GM21786 (cell line): Measurements from ENCODE around the gene TPSAB1.
"Not testable (repeated sequence)": the region's sequence is repeated elsewhere in the genome, so short reads cannot be mapped to it uniquely, and the experiment has no call there.

Experiments
- ATAC-seq: cut with Tn5 transposase; IDR thresholded peaks from one replicate; pipeline ENCODE4 v1.9.1; 2021; ENCODE audit not compliant: unreplicated experiment

TPSAB1 gene

DNA sequence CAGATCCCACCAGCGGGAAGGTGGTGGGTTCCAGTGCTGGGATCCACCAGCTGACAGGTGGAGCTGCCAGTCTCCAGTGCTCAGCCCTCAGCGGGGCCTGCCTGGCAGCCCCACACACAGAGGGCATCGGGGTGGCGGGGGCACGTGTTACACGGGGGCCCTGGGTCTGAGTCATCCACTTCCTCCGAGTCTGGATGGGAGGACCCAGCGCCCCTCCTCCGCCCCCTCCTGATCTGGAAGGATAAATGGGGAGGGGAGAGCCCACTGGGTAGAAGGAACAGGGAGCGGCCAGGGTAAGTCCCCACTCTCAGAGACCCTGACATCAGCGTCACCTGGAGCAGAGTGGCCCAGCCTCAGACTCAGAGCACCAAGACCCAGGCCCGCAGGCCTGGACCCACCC is at the start of gene TPSAB1:
TPSAB1 (plus strand) TSS at position 270 of the 400 bp plus-strand sequence. CDS start 234 bp downstream, outside the sequence.
- not testable (repeated sequence) for ATAC-seq

DNA sequence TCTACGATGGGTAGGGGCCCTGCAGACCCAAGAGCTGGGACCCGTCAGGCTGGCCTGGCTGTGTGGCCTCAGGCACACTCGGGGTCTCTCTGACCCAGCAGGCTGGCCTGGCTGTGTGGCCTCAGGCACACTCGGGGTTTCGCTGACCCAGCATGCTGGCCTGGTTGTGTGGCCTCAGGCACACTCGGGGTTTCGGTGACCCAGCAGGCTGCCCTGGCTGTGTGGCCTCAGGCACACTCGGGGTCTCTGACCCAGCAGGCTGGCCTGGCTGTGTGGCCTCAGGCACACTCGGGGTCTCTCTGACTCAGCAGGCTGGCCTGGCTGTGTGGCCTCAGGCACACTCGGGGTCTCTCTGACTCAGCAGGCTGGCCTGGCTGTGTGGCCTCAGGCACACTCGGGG is 49.7 kb upstream of the TPSAB1 start:
- not testable (repeated sequence) for ATAC-seq

DNA sequence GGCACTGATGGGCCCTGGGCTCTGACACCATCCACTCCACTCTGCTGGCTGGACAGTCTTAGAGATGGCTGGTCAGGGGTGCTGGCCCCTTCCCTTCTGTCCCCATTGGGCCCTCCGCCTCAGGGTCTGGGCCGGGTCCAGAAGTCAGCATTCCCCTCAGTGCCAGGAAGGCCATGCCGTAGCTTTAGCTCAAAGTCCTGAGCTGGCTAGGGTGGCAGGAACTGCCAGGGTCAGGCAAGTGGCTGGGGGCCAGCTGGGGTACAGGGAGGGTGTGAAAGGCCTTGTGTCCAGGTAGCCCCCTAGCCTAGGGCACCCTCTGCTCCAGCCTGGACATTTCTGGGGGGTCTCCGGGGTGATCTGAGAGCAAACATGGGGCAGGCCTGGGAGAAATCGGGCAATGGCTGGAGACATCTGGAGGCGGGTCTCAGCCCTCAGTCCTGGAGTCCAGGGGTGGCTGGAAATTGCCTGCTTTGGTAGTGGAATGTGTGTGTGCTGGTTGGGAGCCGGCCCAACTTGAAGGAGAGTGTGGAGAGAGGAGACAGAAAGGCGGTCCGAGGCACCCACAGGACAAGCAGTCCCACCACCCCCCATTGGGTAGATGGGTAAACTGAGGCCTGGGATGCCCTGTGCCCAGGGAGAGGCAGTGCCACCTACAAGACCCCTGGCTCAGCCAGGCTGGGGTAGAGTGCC is 48.0 kb upstream of the TPSAB1 start:
- no peak for ATAC-seq

DNA sequence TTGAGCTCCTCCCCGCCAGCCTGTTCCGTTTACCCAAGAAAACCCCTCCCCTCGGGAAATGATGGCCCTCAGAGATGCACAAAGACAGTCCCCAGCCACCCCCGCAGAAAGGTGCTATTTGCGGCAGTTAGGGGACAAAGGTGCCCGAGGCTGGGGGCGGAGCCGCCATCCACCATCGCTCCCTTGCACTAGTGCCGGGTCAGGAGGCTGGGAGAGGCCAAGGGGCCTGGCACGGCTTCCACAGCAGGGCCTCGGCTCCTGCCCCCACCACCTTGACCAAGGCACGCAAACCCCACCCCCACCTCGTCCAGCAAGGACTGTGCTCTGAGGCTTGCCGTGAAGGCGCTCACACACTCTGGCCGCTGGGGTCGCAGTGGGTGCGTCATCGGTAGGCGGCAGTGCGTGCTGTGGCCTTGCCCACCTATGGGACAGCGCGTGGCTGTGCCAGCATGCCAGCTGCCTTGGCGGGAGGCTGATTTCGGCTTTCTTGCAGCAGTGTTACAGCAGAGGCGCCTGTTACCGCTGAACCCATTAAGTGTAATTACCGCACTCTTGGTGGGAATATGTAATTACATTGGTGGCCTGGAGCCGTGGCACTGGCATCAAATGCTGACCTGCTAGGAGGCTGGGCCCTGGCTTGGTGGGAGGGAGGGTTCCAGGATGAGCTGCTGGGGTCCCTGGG is 47.2 kb upstream of the TPSAB1 start:
- ATAC-seq, result no peak

DNA sequence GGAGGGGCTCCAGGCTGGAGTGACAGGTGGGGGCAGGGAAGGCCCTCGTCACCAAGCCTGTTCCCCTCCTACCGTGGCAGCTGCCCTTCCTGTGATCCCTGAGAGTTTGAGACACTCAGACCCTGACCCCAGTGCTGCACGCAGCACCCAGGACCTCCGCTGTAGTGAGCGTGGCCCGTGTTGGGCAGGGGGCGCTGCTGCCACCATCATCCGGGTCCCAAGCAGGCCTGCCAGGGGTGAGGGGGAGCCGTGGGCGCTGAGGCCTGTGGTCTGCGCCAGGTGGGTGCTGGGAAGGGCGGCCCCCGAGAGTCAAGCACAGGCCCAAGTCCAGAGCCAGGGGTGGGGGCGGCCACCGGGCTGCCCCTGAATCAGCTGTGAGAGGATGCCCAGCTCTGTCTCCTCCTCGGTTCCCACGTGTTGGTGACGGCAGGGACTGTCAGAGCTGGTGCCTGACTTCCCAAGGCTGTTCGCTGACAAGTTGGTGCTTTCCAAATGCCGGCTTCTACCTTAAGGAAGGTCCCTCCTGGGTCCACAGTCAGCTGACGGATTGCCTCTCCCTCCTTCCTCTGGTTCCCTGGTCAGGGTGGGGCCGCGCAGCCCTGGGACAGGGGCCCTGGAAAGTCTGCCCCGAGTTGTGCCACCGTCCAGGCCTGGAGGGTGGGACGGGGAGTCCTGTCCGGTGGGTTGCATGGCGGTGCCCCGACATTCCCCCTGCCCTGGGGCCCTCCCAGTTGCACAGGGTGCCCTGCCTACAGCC is 46.5 kb upstream of the TPSAB1 start:
- no peak for ATAC-seq

DNA sequence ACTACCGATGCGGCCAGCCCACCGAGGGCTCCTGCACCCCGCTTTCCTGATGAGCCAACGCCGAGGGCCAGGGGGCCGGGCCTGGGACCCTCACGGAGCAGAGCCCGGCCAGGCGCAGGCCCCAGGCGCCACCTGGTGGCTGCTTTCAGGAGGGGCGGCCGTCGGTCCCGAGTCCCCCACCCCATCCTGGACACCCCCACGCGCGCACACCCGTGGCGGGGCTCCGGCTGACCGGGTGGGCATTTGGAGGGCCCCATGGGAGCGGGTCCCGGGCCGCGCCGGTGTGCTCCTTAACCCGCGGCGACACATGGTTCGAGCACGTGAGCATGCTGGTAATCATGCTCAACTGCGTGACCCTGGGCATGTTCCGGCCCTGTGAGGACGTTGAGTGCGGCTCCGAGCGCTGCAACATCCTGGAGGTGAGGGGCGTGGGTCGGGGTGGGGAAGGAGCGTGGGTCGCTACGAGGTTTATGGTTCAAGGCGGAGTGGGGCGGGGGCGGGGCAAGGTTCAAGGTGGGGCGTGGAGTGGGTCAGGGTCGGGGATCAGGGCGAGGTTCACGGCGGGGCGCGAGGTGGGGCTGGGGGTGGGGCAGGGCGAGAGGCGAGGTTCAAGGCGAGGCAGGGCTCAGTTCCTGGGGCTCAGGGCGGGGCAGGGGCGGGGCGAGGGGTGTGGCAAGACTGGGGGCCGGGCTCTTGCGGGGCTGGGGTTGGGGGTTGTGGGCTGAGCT is 45.7 kb upstream of the TPSAB1 start:
- no peak for ATAC-seq

DNA sequence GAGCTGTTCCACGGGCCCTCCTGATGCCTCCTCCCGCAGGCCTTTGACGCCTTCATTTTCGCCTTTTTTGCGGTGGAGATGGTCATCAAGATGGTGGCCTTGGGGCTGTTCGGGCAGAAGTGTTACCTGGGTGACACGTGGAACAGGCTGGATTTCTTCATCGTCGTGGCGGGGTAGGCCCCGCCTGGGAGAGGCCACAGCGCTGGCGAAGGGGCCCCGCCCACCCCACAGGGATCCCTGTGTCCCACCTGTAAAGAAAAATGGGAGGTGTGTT is 45.2 kb upstream of the TPSAB1 start:
- ATAC-seq, result no peak

DNA sequence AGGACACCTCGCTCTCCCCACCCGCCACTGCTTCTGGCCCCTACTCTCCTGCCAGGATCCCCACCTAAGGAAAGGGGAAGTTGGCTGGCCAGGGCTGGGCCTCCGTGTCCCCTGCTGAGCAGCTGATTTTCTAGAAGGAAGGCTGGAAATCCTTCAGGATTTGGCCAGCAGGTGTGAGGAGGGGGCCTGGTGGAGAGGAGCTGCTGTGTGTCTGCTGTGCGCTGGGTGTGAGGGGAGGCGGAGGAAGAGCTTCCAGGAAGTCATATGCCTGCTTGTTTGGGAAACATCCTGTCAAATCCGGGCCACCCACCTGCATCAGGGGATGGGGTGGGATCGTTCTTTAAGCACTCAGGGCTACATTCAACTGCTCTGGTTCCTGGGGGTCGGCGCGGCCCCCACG is 44.0 kb upstream of the TPSAB1 start:
- ATAC-seq, result no peak

DNA sequence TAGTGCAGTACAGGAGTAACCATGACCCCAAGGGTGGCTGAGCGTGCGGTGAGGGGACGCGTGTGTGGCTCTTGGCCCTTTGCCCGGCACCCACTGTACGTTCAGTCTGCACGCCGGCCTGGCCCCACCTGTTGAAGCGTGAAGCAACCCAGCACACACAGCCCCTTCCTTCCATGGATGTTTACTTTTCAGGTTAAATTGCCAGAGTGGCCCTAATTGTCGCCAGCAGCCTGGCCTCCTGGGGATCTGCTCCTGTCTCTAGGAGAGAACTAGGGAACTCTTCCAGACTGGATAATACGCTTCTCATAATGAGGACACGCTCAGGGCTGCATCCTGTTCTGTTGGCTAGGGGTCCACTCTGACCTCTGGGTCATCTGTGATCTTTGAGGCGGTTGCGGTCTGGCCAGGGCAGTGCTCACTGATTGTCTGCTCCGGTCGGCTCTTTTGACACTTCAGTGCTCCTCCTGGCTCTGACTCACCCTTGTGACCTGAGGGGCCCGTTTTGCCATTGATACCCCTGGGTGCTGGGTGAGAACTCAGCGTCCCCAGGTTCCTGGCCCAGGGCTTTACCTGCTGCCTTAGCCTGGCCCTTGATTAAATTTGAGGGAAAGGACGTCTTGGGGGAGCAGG is 43.2 kb upstream of the TPSAB1 start:
- ATAC-seq, result no peak

DNA sequence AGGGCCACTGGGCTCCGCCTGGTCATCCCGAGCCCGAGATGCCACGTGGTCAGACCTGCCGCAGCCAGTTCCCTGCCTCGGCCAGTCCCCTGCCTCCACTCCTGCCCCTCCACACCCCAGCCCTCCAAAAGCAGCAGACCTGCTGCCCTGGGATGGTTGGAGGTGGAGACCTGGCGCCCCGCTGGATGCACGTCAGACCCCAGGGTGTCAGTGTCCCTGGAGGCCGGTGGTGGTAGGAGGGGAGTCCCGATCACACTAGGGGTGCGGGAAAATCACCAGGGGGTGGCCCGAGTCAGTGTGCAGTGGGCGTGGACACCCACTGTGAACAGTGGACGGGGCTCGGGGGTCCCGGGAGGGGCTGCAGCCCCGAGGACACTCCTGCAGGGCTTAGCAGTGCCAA is 42.3 kb upstream of the TPSAB1 start:
- no peak for ATAC-seq

DNA sequence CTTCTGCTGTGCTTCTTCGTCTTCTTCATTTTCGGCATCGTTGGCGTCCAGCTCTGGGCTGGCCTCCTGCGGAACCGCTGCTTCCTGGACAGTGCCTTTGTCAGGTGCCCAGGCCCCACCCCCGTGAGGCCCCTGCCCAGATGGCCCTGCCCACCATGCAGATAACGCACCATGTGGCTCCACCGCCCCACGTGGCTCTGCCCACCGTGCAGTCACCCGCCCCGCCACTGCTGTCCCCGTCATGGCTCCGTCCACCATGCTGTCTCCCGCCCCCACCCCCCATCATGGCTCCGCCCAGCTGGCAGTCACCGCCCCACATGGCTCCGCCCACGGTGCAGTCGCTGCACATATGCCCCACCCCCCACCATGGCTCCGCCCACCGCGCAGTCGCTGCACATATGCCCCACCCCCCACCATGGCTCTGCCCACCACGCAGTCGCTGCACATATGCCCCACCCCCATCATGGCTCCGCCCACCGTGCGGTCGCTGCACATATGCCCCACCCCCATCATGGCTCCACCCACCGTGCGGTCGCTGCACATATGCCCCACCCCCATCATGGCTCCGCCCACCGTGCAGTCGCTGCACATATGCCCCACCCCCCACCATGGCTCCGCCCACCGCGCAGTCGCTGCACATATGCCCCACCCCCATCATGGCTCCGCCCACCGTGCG is 41.7 kb upstream of the TPSAB1 start:
- ATAC-seq, result not testable (repeated sequence)

DNA sequence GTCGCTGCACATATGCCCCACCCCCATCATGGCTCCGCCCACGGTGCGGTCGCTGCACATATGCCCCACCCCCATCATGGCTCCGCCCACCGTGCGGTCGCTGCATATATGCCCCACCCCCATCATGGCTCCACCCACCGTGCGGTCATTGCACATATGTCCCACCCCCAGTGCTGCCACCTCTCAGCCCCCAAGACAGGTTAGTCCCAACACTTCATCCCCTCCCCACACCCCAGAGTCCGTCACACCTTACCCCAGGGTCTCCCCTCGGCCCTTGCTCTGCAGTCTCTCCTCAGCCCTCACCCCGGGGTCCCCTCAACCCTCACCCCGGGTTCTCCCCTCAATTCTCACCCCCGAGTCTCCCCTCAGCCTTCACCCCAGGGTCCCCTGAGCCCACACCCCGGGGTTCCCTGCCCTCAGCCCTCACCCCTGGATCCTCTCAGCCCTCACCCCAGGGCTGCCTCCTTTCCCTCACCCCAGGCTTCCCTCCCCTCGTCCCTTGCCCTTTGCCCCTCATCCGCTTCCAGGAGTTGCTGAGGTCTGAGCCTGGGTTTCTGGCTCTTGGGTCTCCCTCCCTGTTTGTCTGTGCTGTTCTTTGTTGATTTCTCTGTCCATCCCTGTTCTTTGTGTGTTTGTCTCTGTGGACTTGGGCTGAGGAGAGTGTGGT is 41.0 kb upstream of the TPSAB1 start:
- ATAC-seq, result no peak

DNA sequence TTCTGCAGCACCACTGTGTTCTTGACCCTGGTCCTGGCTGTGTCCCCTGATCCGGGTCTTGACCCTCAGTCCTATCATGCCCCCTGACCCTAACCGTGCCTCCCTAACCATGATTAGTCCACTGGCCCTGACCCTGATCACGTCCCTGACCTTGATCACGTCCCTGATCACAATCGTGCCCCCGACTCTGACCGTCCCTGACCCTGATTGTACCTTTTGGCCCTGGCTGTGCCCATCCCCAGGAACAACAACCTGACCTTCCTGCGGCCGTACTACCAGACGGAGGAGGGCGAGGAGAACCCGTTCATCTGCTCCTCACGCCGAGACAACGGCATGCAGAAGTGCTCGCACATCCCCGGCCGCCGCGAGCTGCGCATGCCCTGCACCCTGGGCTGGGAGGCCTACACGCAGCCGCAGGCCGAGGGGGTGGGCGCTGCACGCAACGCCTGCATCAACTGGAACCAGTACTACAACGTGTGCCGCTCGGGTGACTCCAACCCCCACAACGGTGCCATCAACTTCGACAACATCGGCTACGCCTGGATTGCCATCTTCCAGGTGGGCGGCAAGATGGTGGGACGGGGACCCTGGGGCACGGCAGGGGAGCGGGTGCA is 40.4 kb upstream of the TPSAB1 start:
- ATAC-seq, result no peak

DNA sequence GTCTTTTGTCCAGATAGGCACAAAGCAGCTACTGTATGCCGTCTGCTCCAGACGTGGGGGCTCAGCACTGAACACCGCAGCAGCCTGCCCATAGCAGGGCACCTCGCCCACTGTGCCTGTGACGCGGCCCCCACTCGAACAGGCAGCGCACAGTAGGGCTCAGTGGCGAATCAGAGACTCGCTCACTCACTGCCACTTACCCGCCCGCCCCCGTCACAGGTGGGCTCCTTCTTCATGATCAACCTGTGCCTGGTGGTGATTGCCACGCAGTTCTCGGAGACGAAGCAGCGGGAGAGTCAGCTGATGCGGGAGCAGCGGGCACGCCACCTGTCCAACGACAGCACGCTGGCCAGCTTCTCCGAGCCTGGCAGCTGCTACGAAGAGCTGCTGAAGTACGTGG is 39.1 kb upstream of the TPSAB1 start:
- no peak for ATAC-seq

DNA sequence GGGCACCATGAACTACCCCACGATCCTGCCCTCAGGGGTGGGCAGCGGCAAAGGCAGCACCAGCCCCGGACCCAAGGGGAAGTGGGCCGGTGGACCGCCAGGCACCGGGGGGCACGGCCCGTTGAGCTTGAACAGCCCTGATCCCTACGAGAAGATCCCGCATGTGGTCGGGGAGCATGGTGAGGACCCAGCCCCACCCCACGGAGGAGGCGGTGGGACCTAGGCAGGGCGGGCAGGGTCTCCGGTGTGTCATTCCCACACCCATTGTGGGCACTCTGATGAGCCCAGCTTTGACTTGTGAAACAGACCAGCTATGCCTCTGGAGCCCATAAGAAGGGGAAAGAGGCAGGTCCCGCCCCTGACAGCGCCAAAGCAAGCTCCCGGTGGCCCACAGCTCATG is 38.2 kb upstream of the TPSAB1 start:
- no peak for ATAC-seq

DNA sequence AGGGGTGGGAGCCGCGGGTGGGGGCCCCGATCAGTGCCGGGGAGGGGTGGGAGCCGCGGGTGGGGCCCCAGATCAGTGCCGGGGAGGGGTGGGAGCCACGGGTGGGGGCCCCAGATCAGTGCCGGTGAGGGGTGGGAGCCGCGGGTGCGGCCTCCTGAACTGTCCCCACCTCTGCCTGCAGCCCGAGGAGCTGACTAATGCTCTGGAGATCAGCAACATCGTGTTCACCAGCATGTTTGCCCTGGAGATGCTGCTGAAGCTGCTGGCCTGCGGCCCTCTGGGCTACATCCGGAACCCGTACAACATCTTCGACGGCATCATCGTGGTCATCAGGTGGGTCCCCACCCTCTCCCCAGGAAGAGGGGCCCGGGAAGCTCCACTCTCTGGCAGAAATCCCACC is 35.6 kb upstream of the TPSAB1 start:
- ATAC-seq, result no peak

DNA sequence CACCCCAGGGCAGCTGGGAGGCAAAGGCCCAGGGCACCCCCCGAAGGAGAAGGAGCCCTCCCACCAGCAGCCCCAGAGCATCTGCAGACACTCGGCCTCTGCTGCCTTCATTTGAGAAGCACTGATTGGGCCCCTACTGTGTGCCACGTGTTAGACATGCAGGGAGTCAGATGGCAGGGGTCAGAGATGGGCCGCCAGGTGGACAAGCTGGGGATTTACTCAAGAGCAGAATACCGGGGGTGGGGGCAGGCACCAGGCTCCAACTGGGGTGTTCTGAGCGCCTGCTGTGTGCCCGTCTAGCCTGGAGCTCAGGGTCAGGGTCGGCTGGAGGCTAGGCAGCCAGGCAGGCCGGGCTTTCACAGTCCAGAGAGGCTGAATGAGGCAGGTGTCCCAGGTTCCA is 34.2 kb upstream of the TPSAB1 start:
- no peak for ATAC-seq

DNA sequence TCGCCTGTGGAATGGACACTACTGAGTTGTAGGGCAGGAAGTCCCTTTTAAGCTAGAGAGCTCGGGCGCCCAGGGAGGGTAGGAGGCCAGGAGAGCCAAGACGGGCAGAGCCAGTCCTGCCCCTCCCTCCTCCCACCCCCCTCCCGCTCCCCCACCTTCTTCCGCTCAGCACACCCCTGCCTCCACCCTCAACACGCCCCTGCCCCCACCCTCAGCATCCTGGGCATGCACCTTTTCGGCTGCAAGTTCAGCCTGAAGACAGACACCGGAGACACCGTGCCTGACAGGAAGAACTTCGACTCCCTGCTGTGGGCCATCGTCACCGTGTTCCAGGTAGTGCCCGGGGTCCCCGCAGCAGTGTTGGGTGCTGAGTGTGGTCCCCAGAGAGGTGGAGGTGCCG is 33.7 kb upstream of the TPSAB1 start:
- no peak for ATAC-seq

DNA sequence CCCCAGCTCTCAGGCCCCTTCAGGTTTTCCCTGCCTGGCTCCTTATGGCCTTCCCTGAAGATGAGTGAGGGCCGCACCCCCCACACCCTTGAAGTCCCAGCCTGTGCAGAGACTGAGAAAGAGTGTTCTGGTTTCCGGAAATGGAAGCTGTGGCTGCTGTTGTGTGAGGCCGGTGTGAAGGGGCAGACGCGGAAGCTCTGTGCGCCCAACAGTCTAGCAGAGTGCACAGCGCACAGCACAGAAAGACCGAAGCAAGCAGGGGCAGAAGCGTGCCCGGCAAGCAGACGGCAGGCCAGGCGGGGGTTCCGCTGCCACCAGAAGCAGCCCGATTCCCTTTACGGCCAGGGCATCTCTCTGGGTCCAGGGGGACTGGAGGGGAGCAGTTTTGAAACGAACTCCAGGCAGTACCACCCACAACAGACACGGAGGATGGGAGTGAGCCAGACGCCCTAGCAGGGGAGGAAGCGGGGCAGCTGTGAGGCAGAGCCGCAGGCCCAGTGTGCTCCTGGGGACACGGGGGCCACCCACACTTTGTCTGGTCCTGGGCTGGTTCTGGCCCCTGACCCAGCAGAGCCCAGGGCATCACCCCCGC is 32.2 kb upstream of the TPSAB1 start:
- ATAC-seq, result no peak
